ENCODE data around the gene RNF26. TPM values are rescaled to one million over a fixed set of nuclear protein-coding genes. Genes with fewer than 3 reads are reported as not detected.

RNF26 gene
- total RNA-seq (10 to 100 TPM in 1 of 2 donors, 1 to 10 TPM in 1; 8.2 to 25.4 TPM), polyA plus RNA-seq (10 to 100 TPM; 11.0 to 16.3 TPM)
- long read RNA-seq, donor 1, transcript RNF26-201 (1 exons, 2,787 nt), result major isoform, 39 of 39 reads
- long read RNA-seq, donor 1, partial matches to known transcripts, result 0 of 39 reads
- long read RNA-seq, donor 1, other reads (novel, unspliced or antisense), result 0 of 39 reads
- long read RNA-seq, donor 2, transcript RNF26-201 (1 exons, 2,787 nt), result major isoform, 24 of 24 reads
- long read RNA-seq, donor 2, partial matches to known transcripts, result 0 of 24 reads
- long read RNA-seq, donor 2, other reads (novel, unspliced or antisense), result 0 of 24 reads
- long read RNA-seq, donor 3, transcript RNF26-201 (1 exons, 2,787 nt), result major isoform, 28 of 28 reads
- long read RNA-seq, donor 3, partial matches to known transcripts, result 0 of 28 reads
- long read RNA-seq, donor 3, other reads (novel, unspliced or antisense), result 0 of 28 reads
- long read RNA-seq, donor 4, transcript RNF26-201 (1 exons, 2,787 nt), result major isoform, 22 of 22 reads
- long read RNA-seq, donor 4, partial matches to known transcripts, result 0 of 22 reads
- long read RNA-seq, donor 4, other reads (novel, unspliced or antisense), result 0 of 22 reads
- long read RNA-seq, donor 5, transcript RNF26-201 (1 exons, 2,787 nt), result major isoform, 66 of 66 reads
- long read RNA-seq, donor 5, partial matches to known transcripts, result 0 of 66 reads
- long read RNA-seq, donor 5, other reads (novel, unspliced or antisense), result 0 of 66 reads

GRCh38 chr11:119334174-119334930 lies at the start of gene RNF26:
RNF26 (plus strand) TSS chr11:119334527; CDS start chr11:119335123, 596 bp downstream.
- peaks cover 0 to 7% (median 3%) of the 10 kb centered on the region in 4 donors for H3K36me3 ChIP-seq (ENCODE audit: control insufficient read depth in 4 of 4, insufficient read depth in 4 of 4, low read length in 4 of 4)
- H3K9me3 ChIP-seq (ENCODE audit: control insufficient read depth in 4 of 4, insufficient read depth in 3 of 4, low read length in 3 of 4), result no peaks in the 10 kb centered on the region
- DNase-seq (peak; percentile 98 to 100 (median 100)), ATAC-seq (ENCODE audit: insufficient read depth, low FRiP score) (peak; percentile 96)
- peak within 1 kb of the TSS; percentile 47 to 89 for H3K9ac ChIP-seq (ENCODE audit: insufficient read depth in 1 of 2, low read length in 2 of 2)
- WGBS, 2 donors, result 0 to 1% methylated on average over 42 to 54 of the region's 54 CpGs
- peak within 1 kb of the TSS; percentile 82 to 92 for H3K27ac ChIP-seq (ENCODE audit: low read depth in 1 of 2, low read length in 1 of 2)
- H3K27me3 ChIP-seq (ENCODE audit: control insufficient read depth in 3 of 3, insufficient read depth in 3 of 3, low read length in 2 of 3), result no peaks in the 10 kb centered on the region
- no peak for TF ChIP-seq CTCF (IDR thresholded peaks at IDR 0.05; ENCODE audit: control extremely low read depth, extremely low read depth)
- peaks cover 0 to 65% (median 17%) of the 10 kb centered on the region in 5 donors for H3K4me1 ChIP-seq (ENCODE audit: control insufficient read depth in 5 of 5, insufficient read depth in 5 of 5, low read length in 5 of 5)
- H3K4me3 ChIP-seq, result peak within 1 kb of the TSS; percentile 74

DNA sequence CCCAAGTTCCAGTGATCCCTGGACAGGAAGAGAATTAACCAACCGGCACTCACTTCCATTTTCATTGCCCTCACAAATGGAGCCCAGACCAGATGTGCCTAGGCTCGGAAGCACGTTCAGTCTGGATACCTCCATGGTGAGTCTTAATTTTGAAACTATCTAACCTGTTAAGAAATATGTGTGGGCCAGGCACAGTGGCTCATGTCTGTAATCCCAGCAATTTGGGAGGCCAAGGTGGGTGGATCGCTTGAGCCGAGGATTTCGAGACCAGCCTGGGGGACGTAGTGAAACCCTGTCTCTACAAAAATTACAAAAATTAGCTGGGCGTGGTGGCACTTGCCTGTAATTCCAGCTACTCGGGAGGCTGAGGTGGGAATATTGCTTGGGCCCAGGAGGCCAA lies 48.9 kb upstream of the RNF26 start:
- no peak overlapping the region for H3K9ac ChIP-seq (ENCODE audit: insufficient read depth in 1 of 2, low read length in 2 of 2)
- peaks cover 0 to 4% (median 0%) of the 10 kb centered on the region in 5 donors for H3K4me1 ChIP-seq (ENCODE audit: control insufficient read depth in 5 of 5, insufficient read depth in 5 of 5, low read length in 5 of 5)
- H3K27ac ChIP-seq (ENCODE audit: low read depth in 1 of 2, low read length in 1 of 2), result no peak overlapping the region
- H3K4me3 ChIP-seq, result no peak overlapping the region
- H3K9me3 ChIP-seq (ENCODE audit: control insufficient read depth in 4 of 4, insufficient read depth in 3 of 4, low read length in 3 of 4), result no peaks in the 10 kb centered on the region
- no peak for TF ChIP-seq CTCF (IDR thresholded peaks at IDR 0.05; ENCODE audit: control extremely low read depth, extremely low read depth)
- no peaks in the 10 kb centered on the region for H3K27me3 ChIP-seq (ENCODE audit: control insufficient read depth in 3 of 3, insufficient read depth in 3 of 3, low read length in 2 of 3)
- ATAC-seq (ENCODE audit: insufficient read depth, low FRiP score), result no peak
- WGBS, 2 donors, result 96 to 97% methylated on average over 9 of the region's 9 CpGs
- H3K36me3 ChIP-seq (ENCODE audit: control insufficient read depth in 4 of 4, insufficient read depth in 4 of 4, low read length in 4 of 4), result peaks cover 4 to 14% (median 11%) of the 10 kb centered on the region in 4 donors
- DNase-seq, result no peak

GRCh38 chr11:119288219-119288618 lies 46.1 kb upstream of the RNF26 start:
- DNase-seq (no peak), ATAC-seq (ENCODE audit: insufficient read depth, low FRiP score) (no peak)
- Histone ChIP-seq H3K9ac (ENCODE audit: insufficient read depth in 1 of 2, low read length in 2 of 2) (no peak overlapping the region), H3K36me3 (ENCODE audit: control insufficient read depth in 4 of 4, insufficient read depth in 4 of 4, low read length in 4 of 4) (peaks cover 9 to 21% (median 16%) of the 10 kb centered on the region in 4 donors), H3K9me3 (ENCODE audit: control insufficient read depth in 4 of 4, insufficient read depth in 3 of 4, low read length in 3 of 4) (peaks cover 0 to 5% (median 0%) of the 10 kb centered on the region in 4 donors), H3K4me1 (ENCODE audit: control insufficient read depth in 5 of 5, insufficient read depth in 5 of 5, low read length in 5 of 5) (no peaks in the 10 kb centered on the region), H3K27me3 (ENCODE audit: control insufficient read depth in 3 of 3, insufficient read depth in 3 of 3, low read length in 2 of 3) (no peaks in the 10 kb centered on the region), H3K27ac (ENCODE audit: low read depth in 1 of 2, low read length in 1 of 2) (no peak overlapping the region), H3K4me3 (no peak overlapping the region)
- WGBS, 2 donors, result 87% methylated on average over 3 of the region's 3 CpGs
- TF ChIP-seq CTCF (IDR thresholded peaks at IDR 0.05; ENCODE audit: control extremely low read depth, extremely low read depth), result no peak
